ENCODE results near the gene ZSCAN5B.
"Not testable (repeated sequence)": the region's sequence is repeated elsewhere in the genome, so short reads cannot be mapped to it uniquely, and the experiment has no call there.

DNA sequence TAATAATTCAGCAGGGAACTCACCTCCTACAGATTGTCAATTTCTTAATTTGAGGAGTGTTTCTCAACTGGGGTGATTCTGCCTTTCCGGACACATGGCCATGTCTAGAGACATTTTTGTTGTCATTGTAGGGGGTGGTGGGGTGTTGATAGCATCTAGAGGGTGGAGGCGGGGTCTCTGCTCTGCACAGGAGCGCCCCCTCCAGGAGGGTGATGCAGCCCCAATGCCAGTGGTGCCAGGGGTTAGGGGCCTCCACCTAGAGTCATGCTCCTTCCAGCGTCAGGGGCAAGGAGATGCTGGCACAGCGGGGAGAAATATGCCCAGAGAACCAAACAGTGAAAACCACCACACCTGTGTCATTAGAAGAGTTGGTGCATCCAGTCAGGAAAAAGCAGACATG is 10.0 kb upstream of the ZSCAN5B start:
- TF ChIP-seq, protein P1, sequence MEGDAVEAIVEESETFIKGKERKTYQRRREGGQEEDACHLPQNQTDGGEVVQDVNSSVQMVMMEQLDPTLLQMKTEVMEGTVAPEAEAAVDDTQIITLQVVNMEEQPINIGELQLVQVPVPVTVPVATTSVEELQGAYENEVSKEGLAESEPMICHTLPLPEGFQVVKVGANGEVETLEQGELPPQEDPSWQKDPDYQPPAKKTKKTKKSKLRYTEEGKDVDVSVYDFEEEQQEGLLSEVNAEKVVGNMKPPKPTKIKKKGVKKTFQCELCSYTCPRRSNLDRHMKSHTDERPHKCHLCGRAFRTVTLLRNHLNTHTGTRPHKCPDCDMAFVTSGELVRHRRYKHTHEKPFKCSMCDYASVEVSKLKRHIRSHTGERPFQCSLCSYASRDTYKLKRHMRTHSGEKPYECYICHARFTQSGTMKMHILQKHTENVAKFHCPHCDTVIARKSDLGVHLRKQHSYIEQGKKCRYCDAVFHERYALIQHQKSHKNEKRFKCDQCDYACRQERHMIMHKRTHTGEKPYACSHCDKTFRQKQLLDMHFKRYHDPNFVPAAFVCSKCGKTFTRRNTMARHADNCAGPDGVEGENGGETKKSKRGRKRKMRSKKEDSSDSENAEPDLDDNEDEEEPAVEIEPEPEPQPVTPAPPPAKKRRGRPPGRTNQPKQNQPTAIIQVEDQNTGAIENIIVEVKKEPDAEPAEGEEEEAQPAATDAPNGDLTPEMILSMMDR (IDR thresholded peaks at IDR 0.05) = not testable (repeated sequence)
- not testable (repeated sequence) for TF ChIP-seq ZNF138 (CRISPR knock-in tag; conservative IDR thresholded peaks at IDR 0.05); ZNF317 (CRISPR knock-in tag; IDR thresholded peaks at IDR 0.05; ENCODE audit: borderline replicate concordance, low read depth)
- TF ChIP-seq, protein P2, sequence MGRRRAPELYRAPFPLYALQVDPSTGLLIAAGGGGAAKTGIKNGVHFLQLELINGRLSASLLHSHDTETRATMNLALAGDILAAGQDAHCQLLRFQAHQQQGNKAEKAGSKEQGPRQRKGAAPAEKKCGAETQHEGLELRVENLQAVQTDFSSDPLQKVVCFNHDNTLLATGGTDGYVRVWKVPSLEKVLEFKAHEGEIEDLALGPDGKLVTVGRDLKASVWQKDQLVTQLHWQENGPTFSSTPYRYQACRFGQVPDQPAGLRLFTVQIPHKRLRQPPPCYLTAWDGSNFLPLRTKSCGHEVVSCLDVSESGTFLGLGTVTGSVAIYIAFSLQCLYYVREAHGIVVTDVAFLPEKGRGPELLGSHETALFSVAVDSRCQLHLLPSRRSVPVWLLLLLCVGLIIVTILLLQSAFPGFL (CRISPR knock-in tag; IDR thresholded peaks at IDR 0.05; ENCODE audit: borderline replicate concordance) = not testable (repeated sequence)
- TF ChIP-seq, protein P3, sequence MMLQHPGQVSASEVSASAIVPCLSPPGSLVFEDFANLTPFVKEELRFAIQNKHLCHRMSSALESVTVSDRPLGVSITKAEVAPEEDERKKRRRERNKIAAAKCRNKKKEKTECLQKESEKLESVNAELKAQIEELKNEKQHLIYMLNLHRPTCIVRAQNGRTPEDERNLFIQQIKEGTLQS (CRISPR knock-in tag; conservative IDR thresholded peaks at IDR 0.05) = not testable (repeated sequence)

All from WTC11 (cell line).